ENCODE data around the gene PCDHA9.
A peak's percentile ranks its signal among the peaks of the same experiment; 100 is the strongest.
"Not testable (repeated sequence)": the region's sequence is repeated elsewhere in the genome, so short reads cannot be mapped to it uniquely, and the experiment has no call there.

The PCDHA9 gene

DNA sequence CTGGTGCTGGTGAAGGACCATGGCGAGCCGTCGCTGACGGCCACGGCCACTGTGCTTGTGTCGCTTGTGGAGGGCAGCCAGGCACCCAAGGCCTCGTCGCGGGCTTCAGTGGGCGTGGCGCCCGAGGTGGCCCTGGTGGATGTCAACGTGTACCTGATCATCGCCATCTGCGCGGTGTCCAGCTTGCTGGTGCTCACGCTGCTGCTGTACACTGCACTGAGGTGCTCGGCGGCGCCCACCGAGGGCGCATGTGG, 9.7 kb downstream of the PCDHA9 start:
- no peak overlapping the region for H3K27ac ChIP-seq
- TF ChIP-seq, protein P1, sequence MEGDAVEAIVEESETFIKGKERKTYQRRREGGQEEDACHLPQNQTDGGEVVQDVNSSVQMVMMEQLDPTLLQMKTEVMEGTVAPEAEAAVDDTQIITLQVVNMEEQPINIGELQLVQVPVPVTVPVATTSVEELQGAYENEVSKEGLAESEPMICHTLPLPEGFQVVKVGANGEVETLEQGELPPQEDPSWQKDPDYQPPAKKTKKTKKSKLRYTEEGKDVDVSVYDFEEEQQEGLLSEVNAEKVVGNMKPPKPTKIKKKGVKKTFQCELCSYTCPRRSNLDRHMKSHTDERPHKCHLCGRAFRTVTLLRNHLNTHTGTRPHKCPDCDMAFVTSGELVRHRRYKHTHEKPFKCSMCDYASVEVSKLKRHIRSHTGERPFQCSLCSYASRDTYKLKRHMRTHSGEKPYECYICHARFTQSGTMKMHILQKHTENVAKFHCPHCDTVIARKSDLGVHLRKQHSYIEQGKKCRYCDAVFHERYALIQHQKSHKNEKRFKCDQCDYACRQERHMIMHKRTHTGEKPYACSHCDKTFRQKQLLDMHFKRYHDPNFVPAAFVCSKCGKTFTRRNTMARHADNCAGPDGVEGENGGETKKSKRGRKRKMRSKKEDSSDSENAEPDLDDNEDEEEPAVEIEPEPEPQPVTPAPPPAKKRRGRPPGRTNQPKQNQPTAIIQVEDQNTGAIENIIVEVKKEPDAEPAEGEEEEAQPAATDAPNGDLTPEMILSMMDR (conservative IDR thresholded peaks at IDR 0.05) = no peak

DNA sequence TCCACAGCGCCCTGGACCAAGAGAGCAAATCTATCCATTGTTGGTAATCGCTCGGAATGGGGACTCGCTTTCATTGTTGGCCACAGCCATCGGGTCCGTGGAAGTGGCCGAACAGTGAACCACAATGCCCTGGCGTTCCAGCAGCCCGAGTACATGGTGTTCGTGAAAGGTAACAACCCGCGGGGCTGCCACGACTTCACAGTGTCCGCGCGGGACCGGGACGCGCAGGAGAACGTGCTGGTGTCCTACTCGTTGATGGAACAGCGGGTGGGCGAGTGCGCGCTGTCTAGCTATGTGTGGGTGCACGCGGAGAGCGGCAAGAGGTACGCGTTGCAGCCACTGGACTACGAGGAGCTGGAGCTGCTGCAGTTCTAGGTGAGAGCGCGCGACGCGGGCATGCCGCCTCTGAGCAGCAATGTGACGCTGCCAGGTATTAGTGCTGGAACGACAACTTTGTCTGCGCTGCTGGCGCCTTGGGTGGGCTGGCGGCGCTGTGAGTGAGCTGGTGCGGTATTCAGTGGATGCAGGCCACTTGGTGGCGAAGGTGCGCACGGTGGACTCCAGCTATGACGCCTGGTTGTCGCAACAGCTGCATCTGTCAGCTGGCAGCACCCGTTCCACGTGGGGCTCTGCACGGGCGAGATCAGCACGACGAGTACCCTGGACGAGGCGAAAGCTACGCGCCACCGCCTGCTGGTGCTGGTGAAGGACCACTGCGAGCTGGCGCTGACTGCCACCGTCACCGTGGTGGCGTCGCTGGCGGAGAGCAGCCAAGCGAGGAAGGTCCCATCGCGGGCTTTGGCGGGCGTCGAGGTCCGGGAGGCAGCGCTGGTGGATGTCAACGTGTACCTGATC, 14.5 kb downstream of the PCDHA9 start:
- TF ChIP-seq, protein P1 (conservative IDR thresholded peaks at IDR 0.05) = no peak
- no peak overlapping the region for H3K27ac ChIP-seq

DNA sequence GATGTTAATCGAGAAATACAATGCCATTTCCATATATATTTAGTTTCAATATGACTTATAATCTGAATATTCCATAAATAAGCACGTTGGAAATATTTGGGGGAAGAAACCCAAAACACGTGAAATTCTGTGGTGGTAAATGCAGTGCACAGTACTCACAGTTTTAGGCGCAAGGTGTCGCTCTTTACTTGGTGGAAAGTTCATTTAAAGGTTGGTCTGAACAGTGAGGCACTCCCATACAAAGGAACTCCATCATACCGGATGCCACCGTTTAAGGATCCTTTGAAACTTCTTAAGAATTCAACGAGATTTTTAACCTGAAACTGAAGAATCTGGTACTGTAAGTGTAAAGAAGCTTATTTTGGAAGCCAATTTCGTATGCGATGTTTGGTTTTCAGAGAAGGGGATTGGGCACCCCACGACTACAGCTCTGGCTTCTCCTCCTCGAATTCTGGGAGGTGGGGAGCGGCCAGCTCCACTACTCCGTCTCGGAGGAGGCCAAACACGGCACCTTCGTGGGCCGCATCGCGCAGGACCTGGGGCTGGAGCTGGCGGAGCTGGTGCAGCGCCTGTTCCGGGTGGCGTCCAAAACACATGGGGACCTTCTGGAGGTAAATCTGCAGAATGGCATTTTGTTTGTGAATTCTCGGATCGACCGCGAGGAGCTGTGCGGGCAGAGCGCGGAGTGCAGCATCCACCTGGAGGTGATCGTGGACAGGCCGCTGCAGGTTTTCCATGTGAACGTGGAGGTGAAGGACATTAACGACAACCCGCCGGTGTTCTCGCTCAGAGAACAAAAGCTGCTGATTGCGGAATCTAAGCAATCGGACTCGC, 20.8 kb downstream of the PCDHA9 start, which contains the start of gene PCDHA11:
TSS of gene PCDHA11 (plus strand) at position 237 of the 834 bp plus-strand sequence. CDS start at position 384, 147 bp downstream.
- TF ChIP-seq, protein P1 (conservative IDR thresholded peaks at IDR 0.05) = peak; percentile 67
- H3K27ac ChIP-seq = peak within 1 kb of the TSS; percentile 58

DNA sequence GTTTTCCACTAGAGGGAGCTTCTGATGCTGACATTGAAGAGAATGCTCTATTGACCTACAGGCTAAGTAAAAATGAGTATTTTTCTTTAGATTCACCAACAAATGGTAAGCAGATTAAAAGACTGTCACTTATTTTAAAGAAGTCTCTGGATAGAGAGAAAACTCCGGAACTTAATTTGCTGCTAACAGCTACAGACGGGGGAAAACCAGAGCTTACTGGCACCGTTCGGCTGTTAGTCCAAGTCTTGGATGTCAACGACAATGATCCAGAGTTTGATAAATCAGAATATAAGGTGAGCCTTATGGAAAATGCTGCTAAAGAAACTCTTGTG, 21.3 kb downstream of the PCDHA9 start:
- TF ChIP-seq, protein P1 (conservative IDR thresholded peaks at IDR 0.05) = peak; percentile 48
- peak overlapping the region; percentile 58 for H3K27ac ChIP-seq

DNA sequence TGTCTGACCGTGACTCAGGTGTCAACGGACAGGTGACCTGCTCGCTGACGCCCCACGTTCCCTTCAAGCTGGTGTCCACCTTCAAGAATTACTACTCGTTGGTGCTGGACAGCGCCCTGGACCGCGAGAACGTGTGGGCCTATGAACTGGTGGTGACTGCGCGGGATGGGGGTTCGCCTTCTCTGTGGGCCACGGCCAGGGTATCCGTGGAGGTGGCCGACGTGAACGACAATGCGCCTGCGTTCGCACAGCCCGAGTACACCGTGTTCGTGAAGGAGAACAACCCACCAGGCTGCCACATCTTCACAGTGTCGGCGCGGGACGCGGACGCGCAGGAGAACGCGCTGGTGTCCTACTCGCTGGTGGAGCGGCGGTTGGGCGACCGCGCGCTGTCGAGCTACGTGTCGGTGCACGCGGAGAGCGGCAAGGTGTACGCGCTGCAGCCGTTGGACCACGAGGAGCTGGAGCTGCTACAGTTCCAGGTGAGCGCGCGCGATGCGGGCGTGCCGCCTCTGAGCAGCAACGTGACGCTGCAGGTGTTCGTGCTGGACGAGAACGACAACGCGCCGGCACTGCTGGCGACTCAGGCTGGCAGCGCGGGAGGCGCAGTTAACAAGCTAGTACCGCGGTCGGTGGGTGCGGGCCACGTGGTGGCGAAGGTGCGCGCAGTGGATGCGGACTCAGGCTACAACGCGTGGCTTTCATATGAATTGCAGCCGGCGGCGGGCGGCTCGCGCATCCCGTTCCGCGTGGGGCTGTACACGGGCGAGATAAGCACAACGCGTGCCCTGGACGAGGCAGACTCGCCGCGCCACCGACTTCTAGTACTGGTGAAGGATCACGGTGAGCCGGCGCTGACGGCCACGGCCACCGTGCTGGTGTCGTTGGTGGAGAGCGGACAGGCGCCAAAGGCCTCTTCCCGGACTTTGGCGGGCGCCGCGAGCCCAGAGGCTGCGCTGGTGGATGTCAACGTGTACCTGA, 22.3 kb downstream of the PCDHA9 start:
- H3K27ac ChIP-seq = no peak overlapping the region
- TF ChIP-seq, protein P1 (conservative IDR thresholded peaks at IDR 0.05) = no peak

DNA sequence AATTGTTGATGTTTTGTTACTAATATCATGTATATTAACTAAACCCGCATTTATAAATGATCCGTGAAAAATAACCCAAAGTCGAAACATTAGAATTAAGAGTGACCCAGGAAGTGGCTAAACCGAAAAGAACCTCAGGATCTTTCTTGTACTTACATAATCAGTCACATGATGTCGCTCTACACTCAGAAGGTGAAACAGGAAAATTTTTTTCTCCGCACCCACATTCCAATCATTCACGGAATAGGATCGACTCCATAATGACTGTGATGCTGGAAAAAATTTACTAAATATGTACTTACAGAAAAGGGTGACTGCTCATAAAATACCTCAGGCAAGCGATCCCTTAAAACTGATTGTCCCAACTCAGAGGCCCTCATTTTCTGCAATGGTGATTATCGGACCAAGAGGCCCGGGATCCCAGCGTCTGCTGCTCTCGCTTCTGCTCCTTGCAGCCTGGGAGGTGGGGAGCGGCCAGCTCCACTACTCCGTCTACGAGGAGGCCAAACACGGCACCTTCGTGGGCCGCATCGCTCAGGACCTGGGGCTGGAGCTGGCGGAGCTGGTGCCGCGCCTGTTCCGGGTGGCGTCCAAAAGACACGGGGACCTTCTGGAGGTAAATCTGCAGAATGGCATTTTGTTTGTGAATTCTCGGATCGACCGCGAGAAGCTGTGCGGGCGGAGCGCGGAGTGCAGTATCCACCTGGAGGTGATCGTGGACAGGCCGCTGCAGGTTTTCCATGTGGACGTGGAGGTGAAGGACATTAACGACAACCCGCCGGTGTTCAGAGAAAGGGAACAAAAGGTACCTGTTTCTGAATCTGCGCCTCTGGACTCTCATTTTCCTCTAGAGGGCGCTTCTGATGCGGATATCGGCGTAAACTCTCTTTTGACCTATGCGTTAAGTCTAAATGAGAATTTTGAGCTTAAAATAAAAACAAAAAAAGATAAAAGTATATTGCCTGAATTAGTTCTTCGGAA, 27.2 kb downstream of the PCDHA9 start, which contains the start of gene PCDHA12:
TSS of gene PCDHA12 (plus strand) at position 224 of the 981 bp plus-strand sequence. CDS start at position 389, 165 bp downstream.
- TF ChIP-seq, protein P1 (conservative IDR thresholded peaks at IDR 0.05) = peak; percentile 60
- H3K27ac ChIP-seq = peak within 1 kb of the TSS; percentile 70

DNA sequence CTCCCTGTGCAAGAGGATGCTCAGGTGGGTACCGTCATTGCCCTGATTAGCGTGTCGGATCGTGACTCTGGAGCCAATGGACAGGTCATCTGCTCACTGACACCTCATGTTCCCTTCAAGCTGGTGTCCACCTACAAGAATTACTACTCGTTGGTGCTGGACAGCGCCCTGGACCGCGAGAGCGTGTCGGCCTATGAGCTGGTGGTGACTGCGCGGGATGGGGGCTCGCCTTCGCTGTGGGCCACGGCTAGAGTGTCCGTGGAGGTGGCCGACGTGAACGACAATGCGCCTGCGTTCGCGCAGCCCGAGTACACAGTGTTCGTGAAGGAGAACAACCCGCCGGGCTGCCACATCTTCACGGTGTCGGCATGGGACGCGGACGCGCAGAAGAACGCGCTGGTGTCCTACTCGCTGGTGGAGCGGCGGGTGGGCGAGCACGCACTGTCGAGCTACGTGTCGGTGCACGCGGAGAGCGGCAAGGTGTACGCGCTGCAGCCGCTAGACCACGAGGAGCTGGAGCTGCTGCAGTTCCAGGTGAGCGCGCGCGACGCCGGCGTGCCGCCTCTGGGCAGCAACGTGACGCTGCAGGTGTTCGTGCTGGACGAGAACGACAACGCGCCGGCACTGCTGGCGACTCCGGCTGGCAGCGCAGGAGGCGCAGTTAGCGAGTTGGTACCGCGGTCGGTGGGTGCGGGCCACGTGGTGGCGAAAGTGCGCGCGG, 28.5 kb downstream of the PCDHA9 start:
- H3K27ac ChIP-seq = not testable (repeated sequence)

Measured in VCaP (cell line).